Measurements from ENCODE around the gene WDR19. TPM values are rescaled to one million over a fixed set of nuclear protein-coding genes. Genes with fewer than 3 reads are reported as not detected.
"Not testable (repeated sequence)": the region's sequence is repeated elsewhere in the genome, so short reads cannot be mapped to it uniquely, and the experiment has no call there.

Gene WDR19
- total RNA-seq, 1 donor, result 46.2 TPM

GRCh38 chr4:39263895-39264294, 81.6 kb downstream of the WDR19 start:
- no peak for TF ChIP-seq CTCF (IDR thresholded peaks at IDR 0.05; ENCODE audit: insufficient read depth, low read length)
- H3K4me3 ChIP-seq (ENCODE audit: low read depth, low read length), result no peak overlapping the region
- DNase-seq (ENCODE audit: low read depth), result no peak

DNA sequence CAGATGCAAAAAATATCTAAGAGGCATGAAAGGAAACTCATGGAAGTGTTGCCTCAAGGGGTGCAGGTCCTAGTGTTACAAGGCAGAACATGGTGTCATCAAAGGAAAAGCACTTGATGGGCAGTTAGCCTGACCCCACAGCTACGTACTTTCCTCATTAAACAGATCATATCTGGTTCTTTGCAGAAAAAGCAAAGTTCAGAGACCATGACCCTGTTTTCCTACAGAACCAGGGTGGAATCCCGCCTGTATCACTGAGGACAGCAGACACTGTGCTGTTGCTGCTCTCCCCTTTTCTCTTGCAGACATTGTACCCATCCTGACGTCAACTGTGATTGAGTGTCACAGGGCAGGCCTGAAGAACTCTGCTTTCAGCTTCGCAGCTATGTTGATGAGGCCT, 92.2 kb downstream of the WDR19 start:
- no peak for DNase-seq (ENCODE audit: low read depth)
- TF ChIP-seq CTCF (IDR thresholded peaks at IDR 0.05; ENCODE audit: insufficient read depth, low read length), result no peak
- no peak overlapping the region for H3K4me3 ChIP-seq (ENCODE audit: low read depth, low read length)

- DNase-seq (ENCODE audit: low read depth); H3K4me3 ChIP-seq (ENCODE audit: low read depth, low read length): not testable (repeated sequence)
These were observed 95.3 kb downstream of the WDR19 start for GRCh38 chr4:39277661-39278060.

GRCh38 chr4:39278476-39278875, 96.1 kb downstream of the WDR19 start:
- TF ChIP-seq CTCF (IDR thresholded peaks at IDR 0.05; ENCODE audit: insufficient read depth, low read length), result no peak

GRCh38 chr4:39279416-39279815, 97.1 kb downstream of the WDR19 start:
- no peak for DNase-seq (ENCODE audit: low read depth)
- no peak overlapping the region for H3K4me3 ChIP-seq (ENCODE audit: low read depth, low read length)
- TF ChIP-seq CTCF (IDR thresholded peaks at IDR 0.05; ENCODE audit: insufficient read depth, low read length), result no peak

More at GRCh38 chr4:39278476-39278875, 96.1 kb downstream of the WDR19 start:
- H3K4me3 ChIP-seq (ENCODE audit: low read depth, low read length), result no peak overlapping the region
- DNase-seq (ENCODE audit: low read depth), result no peak

DNA sequence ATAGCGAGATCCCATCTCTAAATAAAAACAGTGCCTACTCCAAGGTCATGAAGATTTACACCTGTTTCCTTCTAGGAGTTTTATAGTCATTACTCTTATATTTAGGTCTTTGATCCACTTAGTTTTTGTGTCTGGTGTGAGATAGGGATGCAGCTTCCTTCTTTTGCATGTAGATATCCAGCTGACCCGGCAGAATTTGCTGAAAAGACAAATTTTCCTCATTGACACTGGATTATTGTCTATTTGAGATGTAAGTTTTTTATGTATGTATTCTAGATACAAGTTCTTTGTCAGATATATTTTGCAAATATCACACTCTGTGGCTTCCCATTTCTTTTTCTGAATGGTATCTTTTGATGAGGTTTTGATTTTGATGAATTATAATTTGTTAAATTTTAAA, 98.4 kb downstream of the WDR19 start:
- TF ChIP-seq CTCF (IDR thresholded peaks at IDR 0.05; ENCODE audit: insufficient read depth, low read length), result no peak
- no peak for DNase-seq (ENCODE audit: low read depth)
- H3K4me3 ChIP-seq (ENCODE audit: low read depth, low read length), result no peak overlapping the region

DNA sequence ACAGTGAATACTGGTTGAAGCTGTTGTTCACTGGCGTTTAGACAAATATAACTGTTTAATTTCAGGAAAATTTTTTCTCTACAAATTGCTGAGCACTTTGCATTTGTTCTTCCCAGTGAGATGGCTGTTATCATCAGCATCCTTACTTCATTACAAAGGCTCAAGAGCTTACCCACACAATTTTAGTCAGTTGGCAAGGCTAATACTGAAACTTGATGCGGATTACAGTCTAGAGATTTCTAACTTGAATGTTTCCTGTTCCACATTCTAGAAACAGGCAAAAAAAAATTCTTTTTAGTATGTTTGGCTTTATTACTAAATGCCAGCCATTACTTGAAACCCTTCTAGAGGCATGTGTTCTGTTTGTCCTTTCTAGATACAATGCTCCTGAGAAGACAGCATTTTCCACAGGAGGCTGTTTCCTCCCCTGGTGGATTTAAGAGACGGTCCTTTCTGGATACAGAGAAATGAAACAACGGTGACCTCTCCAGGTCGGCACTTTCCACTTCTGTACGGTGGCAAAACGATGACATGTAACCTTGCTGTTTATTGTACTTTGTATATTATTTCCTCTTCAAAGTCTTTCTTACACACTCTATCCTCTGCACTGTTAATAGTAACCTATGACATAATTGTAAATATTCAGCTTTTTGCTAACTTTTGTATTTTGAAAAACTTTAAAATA, 102.9 kb downstream of the WDR19 start:
- no peak for DNase-seq (ENCODE audit: low read depth)
- no peak for TF ChIP-seq CTCF (IDR thresholded peaks at IDR 0.05; ENCODE audit: insufficient read depth, low read length)
- H3K4me3 ChIP-seq (ENCODE audit: low read depth, low read length), result no peak overlapping the region
